Stimulated activated CD4-positive, alpha-beta T cell treated with anti-CD3 and anti-CD28 coated beads, Interleukin-2, amount 100 ng/mL, for 24 hours (primary cell): ENCODE data around the gene ATG16L2.

Experiments
- DNase-seq, 2 donors: peaks; one replicate each; pipeline ENCODE4 v3.0.0-alpha.2; 2020

The ATG16L2 gene

DNA sequence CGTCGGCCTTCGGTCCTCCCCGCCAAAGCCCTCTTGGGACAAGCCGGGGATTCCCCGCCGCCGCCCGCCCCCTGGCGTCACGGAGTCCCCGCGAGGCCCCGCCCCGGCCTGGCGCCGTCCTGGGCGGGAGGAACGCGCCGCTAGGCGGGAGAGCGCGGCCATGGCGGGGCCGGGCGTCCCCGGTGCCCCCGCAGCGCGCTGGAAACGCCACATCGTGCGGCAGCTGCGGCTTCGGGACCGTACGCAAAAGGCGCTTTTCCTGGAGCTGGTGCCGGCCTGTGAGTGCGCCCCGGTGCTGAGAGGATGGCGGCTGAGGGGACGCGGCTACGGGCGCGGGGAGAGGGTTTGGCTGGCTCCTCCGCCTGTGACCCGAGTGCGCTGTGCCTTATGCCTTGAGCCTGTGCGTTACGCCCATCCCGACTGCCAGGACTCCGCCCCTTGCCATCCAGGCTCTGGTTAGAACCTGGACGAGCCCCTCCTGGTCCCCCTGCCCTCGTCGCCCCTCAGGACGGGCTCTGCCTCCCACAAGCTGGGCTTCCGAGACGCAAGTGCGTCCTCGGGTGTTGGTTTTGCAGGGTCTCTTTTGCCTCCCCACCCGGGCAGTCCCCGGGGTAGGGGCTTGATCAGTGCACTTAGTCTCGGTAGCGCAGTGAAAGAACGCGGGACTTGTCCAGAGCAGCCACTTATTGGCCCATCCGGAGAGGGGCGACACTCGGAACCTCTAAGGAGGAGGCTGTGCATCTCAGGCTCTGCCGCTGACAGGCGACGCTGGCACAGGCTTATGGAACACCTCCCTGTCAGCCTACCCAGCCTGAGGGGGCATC lies at the start of gene ATG16L2:
Gene ATG16L2, plus strand, starts transcription at position 126 of the 824 bp plus-strand sequence. Its CDS starts 35 bp downstream, at position 161.
- peak; percentile 90 to 91 for DNase-seq

GRCh38 chr11:72764503-72764902 lies 49.7 kb upstream of the ATG16L2 start:
- DNase-seq = no peak

DNA sequence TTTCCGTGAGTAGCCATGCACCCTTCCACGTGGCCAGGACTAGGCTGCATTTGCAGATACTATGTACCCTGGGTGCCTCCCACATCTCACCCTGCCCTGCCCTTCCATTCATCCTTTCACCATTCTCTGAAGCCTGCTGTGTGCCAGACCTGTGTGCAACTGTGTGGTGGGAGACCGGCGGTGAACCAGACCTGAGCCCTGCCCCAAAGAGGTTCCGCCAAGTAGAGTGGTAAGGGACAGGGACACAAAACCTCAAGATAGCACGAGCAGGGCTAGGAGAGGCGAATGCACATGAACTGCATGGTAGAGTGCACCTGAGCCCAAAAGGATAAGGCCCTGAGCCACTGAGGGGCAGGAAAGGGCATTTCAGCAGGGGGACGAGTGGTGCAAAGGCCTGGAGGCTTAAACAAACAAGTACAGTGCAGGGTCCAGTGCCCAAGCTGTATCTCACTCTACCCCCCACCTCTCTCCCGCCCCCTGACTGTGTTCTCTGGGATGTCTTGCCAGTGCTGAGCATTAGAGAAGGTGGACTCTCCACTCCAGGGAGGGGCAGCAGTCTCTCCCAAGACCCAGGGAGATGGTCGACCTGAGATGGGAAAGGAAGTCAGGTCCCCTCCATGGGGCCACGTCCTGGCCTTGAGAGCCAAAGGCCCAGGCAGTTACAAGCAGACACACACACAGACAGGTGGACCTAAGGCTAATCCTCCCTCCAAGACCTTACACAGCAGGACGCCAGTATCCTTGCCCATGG lies 47.9 kb upstream of the ATG16L2 start:
- DNase-seq = no peak

DNA sequence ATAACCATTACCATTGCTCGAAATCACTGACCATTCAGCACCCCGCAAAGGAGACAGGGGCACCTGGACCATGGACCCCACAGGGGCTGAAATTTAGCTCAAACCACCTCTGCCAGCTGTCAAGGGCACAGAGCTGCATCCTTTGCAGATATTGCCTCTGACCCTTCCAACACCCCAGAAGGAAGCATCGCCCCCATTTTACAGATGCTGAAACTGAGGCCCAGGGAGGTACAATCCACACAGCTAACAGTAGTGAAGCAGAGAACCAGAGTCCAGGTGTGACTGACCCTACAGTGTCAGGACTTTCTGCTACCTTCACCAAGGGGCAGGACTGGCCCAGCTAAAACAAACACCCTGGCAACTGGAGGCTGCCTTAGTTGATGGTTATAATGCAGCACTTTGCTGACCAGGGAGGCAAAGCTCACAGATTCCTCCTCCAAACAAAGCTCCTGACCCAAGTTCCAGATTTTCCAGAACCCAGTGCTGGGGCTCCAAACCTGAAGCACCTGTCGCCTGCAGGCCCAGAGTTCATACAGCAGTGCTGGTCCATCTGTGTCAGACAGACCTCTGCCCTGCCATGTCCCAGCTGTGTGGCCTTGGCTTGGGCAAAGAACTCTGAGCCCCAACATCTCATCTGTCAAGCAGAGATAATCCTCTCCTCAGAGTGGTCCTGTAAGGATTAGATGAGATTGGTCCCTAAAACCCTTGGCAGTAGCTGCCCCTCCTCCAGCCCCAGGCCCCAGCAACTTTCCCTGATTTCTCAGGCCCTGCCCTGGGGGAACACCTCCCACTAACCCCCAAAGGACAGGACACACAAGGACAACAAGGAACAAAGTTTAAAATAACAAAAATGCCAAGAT lies 46.8 kb upstream of the ATG16L2 start:
- DNase-seq = no peak

- no peak for DNase-seq
Measured at GRCh38 chr11:72768581-72768980, 45.6 kb upstream of the ATG16L2 start.

- DNase-seq = no peak
Measured at GRCh38 chr11:72769680-72770079, 44.5 kb upstream of the ATG16L2 start.

GRCh38 chr11:72770799-72771198 lies 43.4 kb upstream of the ATG16L2 start:
- DNase-seq = no peak

- no peak for DNase-seq
Measured at GRCh38 chr11:72771507-72771906, 42.7 kb upstream of the ATG16L2 start.

DNA sequence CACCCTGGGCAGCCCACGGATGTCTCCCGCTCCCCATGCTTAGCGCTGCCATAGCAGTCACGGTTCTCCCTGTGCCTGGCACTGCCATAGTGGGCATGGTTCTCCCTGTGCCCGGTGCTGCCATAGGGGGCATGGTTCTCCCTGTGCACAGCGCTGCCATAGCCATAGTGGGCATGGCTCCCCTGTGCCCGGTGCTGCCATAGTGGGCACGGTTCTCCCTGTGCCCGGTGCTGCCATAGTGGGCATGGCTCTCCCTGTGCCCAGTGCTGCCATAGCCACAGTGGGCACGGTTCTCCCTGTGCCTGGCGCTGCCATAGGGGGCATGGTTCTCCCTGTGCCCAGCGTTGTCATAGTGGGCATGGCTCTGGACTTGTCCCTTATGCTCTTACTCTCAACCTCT lies 42.2 kb upstream of the ATG16L2 start:
- DNase-seq = no peak

DNA sequence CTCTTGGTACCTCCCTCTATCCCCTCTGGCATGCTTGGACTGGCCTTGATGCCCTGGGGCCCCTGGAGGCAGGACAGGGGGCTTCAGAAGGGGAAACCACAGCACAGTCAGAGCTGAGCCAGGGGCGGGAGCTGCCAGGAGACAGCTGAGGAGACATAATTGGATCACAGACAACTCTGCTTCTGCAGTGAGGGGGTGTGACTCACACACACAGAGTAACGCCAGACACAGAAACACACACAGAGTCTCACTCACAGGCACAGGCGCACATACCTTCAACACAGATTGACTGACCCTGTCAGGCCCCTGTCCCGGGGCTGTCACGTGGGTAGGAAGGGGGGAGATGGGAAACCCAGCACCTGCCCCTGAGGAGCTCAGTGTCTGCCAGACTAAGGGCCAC lies 40.9 kb upstream of the ATG16L2 start:
- DNase-seq = no peak

DNA sequence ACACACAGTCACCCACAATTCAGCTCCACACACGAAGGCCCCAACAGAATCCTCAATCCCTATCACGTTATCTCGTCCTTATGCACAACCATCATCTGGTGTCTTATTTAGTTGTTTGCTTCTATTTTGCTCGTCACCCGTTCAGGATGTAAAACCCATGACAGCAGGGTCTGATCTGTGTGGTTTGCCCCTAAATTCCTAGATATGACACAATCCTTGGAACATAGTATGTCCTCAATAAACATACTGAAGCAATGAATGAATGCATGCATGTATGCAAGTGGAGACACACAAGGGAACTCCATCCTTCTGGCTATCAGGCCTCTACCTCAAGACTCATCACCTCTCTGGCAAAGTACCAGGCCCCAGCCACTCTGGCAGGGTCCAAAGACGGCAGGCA lies 40.5 kb upstream of the ATG16L2 start:
- no peak for DNase-seq

- no peak for DNase-seq
Measured at GRCh38 chr11:72774499-72774898, 39.7 kb upstream of the ATG16L2 start.

GRCh38 chr11:72775288-72776110 lies 38.7 kb upstream of the ATG16L2 start:
- no peak for DNase-seq

- no peak for DNase-seq
Measured at GRCh38 chr11:72776117-72776843, 37.9 kb upstream of the ATG16L2 start.

GRCh38 chr11:72776844-72777754 lies 37.1 kb upstream of the ATG16L2 start:
- no peak for DNase-seq

DNA sequence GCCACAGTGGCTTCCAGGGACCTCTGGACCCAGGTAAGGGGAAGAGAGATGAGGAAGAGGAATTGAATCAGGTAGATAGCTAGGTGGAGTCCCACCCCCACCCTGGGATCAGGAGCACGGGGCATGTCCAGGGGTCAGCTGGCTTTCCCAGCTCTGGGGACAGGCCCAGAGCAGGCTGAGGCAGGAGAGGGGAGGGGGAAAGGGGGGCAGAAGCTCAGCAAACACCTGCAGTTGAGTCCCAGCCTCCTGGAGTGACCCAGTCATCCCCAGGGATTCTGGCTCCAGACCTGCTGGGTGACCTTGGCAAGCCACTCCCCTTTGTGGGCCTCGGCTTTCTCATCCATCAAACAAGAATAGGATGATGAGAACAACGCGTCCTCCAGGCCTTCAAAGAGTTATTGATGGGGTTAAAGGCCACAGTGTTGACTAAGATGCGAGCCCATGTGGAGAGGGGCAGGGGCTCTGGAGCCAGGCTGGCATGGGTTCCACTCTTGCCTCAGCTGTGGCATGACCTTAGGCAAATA lies 36.4 kb upstream of the ATG16L2 start:
- DNase-seq = no peak

DNA sequence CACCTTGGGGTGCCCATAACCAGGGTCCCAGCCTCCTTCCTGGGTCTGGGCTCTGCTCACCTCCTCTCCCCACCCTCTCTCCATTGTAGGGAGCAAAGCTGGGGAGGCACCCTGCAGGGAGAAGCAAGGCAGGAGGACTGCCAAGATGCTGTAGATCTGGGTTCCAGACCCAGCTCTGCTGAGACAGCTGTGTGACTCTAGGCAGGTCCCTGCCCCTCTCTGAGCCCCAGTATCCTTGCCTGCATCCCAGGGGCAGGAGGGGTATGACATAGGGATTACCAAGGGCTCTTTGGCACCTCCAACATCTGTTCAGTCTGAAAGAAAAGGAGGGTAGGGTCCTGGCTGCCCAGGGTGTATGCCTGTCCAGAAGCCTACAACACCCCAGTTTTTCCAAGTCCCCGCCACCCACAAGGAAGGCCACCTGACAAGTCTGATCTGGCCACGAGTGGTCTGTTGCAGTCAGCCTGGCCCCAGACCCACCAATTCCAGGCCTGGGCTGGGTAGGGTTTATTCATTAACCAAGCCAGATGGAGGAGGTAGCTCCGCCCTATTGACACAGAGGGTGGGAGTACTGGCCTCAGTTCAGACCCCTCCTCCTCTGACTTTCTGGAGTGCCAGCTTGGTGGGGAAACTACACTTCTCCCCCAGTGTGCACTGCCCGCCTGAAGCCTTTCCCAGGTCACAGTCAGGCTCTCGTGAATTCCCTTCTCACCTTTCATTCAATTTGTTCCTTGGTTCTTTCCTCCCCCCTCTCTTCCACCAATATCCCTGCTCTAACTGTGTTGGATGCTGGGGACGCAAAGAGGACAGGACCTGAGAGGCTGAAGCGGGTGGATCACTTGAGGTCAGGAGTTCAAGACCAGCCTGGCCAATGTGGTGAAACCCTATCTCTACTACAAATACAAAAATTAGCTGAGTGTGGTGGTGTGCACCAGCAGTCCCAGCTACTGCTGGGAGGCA lies 35.4 kb upstream of the ATG16L2 start:
- no peak for DNase-seq

DNA sequence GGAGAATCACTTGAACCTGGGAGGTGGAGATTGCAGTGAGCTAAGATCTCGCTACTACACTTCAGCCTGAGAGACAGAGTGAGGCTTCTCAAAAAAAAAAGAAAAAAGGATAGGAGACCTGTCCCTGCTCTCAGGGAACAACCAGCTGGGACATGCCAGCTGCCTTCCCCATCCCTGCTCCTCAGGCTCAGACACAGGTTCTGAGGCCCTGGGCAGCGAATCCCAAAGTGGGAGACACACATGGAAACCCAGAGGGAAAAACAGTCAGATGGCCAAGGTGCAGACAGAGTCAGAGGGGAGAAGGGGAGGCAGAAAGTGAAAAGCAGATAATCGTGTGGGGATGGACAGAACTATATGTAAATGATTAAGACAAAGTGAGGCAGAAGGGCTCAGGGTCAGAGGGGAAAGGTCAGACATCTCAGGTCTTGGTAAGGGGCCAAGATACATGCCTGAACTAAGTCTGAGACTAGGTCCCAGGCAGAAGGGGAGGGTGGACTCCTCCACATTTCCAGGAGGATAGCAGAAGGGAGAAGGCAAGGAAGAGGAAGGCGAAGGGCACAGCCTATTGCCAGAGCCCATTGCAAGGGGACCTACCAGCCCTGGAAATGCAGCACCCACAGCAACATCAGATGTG lies 34.6 kb upstream of the ATG16L2 start:
- no peak for DNase-seq
